HCT116 (cell line): ENCODE measurements around the gene NKTR. TPM values are rescaled to one million over a fixed set of nuclear protein-coding genes. Genes with fewer than 3 reads are reported as not detected.

Source experiments
- ATAC-seq: fragments of 200-7000 bp; cut with Tn5 transposase; 2 replicates; pipeline ENCODE4 v1.9.1; 2020; ENCODE audit warnings: mild to moderate bottlenecking, moderate library complexity
- BruUV-seq: library from RNA; stranded (reverse); fragments of 400-500 nt; replicated peaks from 2 replicates; lab custom pipeline; 2021; lab: Mats Ljungman, UMichigan
- CTCF ChIA-PET: fragments of 300-600 bp; sonication (Branson Sonifier 250); formaldehyde crosslinking; loops from one replicate; lab custom pipeline; 2021; ENCODE audit warnings: antibody characterized with exemption; lab: Charles Lee
- POLR2A ChIA-PET: fragments of 300-600, 350-600 bp; sonication (Branson Sonifier 250); formaldehyde crosslinking; loops from one replicate; lab custom pipeline; 2021; ENCODE audit warnings: antibody characterized with exemption; lab: Charles Lee
- RAD21 ChIA-PET, 2 experiments: fragments of 300-600 bp; sonication (Branson Sonifier 250); formaldehyde crosslinking; loops; one replicate each; lab custom pipeline; 2023; ENCODE audit warnings: low total read pairs in 2 of 2; ENCODE audit not compliant: uncharacterized antibody in 2 of 2, unreplicated experiment in 2 of 2, low non-redundant PET in 1 of 2; lab: Charles Lee
- DNase-seq: peaks from one replicate; pipeline ENCODE4 v3.0.0-alpha.2; 2010; ENCODE audit warnings: low read depth, low spot score
- H2AFZ ChIP-seq: fragments of 200-600 bp; shearing (Covaris generic), sonication (generic); 2 replicates; pipeline ENCODE4 v1.6.1; 2017; ENCODE audit warnings: low read depth, mixed run types, mixed read lengths, antibody characterized with exemption, low read length; ENCODE audit not compliant: poor library complexity, severe bottlenecking
- H3K27ac ChIP-seq: 2 replicates; pipeline ENCODE4 v1.5.1; 2012; ENCODE audit warnings: low read depth, low read length
- H3K27me3 ChIP-seq: fragments of 200-600 bp; sonication (generic); 2 replicates; pipeline ENCODE4 v1.6.1; 2016; ENCODE audit warnings: mixed run types, low read length, mixed read lengths; ENCODE audit not compliant: insufficient read depth
- H3K36me3 ChIP-seq, 2 experiments: fragments of 200-500 bp in 1 of 2; fragments of 200-600 bp in 1 of 2; sonication (Bioruptor generic) in 1 of 2; sonication (generic) in 1 of 2; 2 replicates each; pipeline versions ENCODE4 v1.5.1 to v1.6.1; 2014 to 2016; ENCODE audit warnings: low read length in 2 of 2, inconsistent platforms in 1 of 2, mixed read lengths in 1 of 2, mixed run types in 1 of 2; ENCODE audit not compliant: insufficient read depth in 2 of 2, control insufficient read depth in 1 of 2
- H3K4me1 ChIP-seq, 2 experiments: fragments of 200-600 bp in 1 of 2; sonication (generic) in 1 of 2; 2 replicates each; pipeline versions ENCODE4 v1.5.1 to v1.6.1; 2012 to 2017; ENCODE audit warnings: low read length in 2 of 2, inconsistent platforms in 1 of 2, mild to moderate bottlenecking in 1 of 2, mixed read lengths in 1 of 2, mixed run types in 1 of 2, moderate library complexity in 1 of 2; ENCODE audit not compliant: insufficient read depth in 2 of 2, control insufficient read depth in 1 of 2
- H3K4me2 ChIP-seq: fragments of 200-600 bp; sonication (generic); 2 replicates; pipeline ENCODE4 v1.6.1; 2017; ENCODE audit warnings: mixed run types, low read length, mixed read lengths
- H3K4me3 ChIP-seq, 2 experiments: fragments of 200-600 bp in 1 of 2; sonication (generic) in 1 of 2; replicated peaks in 1 of 2; 2 replicates each; pipeline ENCODE4 v1.5.1; 2011 to 2016; ENCODE audit warnings: low read length in 2 of 2, control low read depth in 1 of 2, low read depth in 1 of 2, mild to moderate bottlenecking in 1 of 2, mixed read lengths in 1 of 2, mixed run types in 1 of 2
- H3K79me2 ChIP-seq: fragments of 200-600 bp; sonication (generic); 2 replicates; pipeline ENCODE4 v1.6.1; 2017; ENCODE audit warnings: mild to moderate bottlenecking, mixed run types, low read length, moderate library complexity, mixed read lengths; ENCODE audit not compliant: insufficient read depth
- H3K9ac ChIP-seq: fragments of 200-600 bp; sonication (generic); 2 replicates; pipeline ENCODE4 v1.6.1; 2016; ENCODE audit warnings: low read length, mixed read lengths
- H3K9me2 ChIP-seq: fragments of 200-600 bp; sonication (generic), shearing (Covaris generic); 2 replicates; pipeline ENCODE4 v1.6.1; 2017; ENCODE audit warnings: mixed run types, mild to moderate bottlenecking, moderate library complexity; ENCODE audit not compliant: insufficient read depth
- H3K9me3 ChIP-seq, 2 experiments: fragments of 200-500 bp in 1 of 2; fragments of 200-600 bp in 1 of 2; sonication (Bioruptor generic) in 1 of 2; sonication (generic) in 1 of 2; 2 replicates each; pipeline ENCODE4 v1.6.1; 2014 to 2017; ENCODE audit warnings: low read length in 2 of 2, mixed read lengths in 2 of 2, inconsistent platforms in 1 of 2, low read depth in 1 of 2, mild to moderate bottlenecking in 1 of 2, mixed run types in 1 of 2, moderate library complexity in 1 of 2; ENCODE audit not compliant: control insufficient read depth in 1 of 2, insufficient read depth in 1 of 2
- H4K20me1 ChIP-seq: fragments of 200-600 bp; sonication (generic), shearing (Covaris generic); 2 replicates; pipeline ENCODE4 v1.6.1; 2017; ENCODE audit warnings: mixed run types, mild to moderate bottlenecking, moderate library complexity; ENCODE audit not compliant: insufficient read depth
- CBX3 ChIP-seq: IDR thresholded peaks from 2 replicates; pipeline ENCODE4 v1.6.1; 2012; ENCODE audit warnings: low read depth
- CEBPB ChIP-seq: IDR thresholded peaks from 2 replicates; pipeline ENCODE4 v1.6.1; 2012; ENCODE audit warnings: low read depth
- EGR1 ChIP-seq: IDR thresholded peaks from 2 replicates; pipeline ENCODE4 v1.6.1; 2012; ENCODE audit warnings: low read depth
- POLR2AphosphoS5 ChIP-seq: IDR thresholded peaks from 2 replicates; pipeline ENCODE4 v1.6.1; 2011; ENCODE audit warnings: mild to moderate bottlenecking, low read depth, low read length, moderate library complexity
- RAD21 ChIP-seq: IDR thresholded peaks from 2 replicates; pipeline ENCODE4 v1.6.1; 2012; ENCODE audit warnings: low read depth, mild to moderate bottlenecking
- SIN3A ChIP-seq: IDR thresholded peaks from 2 replicates; pipeline ENCODE4 v1.6.1; 2012; ENCODE audit warnings: low read depth
- SRF ChIP-seq: IDR thresholded peaks from 2 replicates; pipeline ENCODE4 v1.6.1; 2012; ENCODE audit warnings: low read depth
- TCF7L2 ChIP-seq: IDR thresholded peaks from 2 replicates; pipeline ENCODE4 v1.7.0; 2011; ENCODE audit warnings: borderline replicate concordance, inconsistent platforms; ENCODE audit not compliant: insufficient read depth, insufficient read length; ENCODE audit errors: extremely low read depth
- YY1 ChIP-seq: IDR thresholded peaks from 2 replicates; pipeline ENCODE4 v1.6.1; 2011; ENCODE audit warnings: low read length, low read depth, moderate library complexity, mild to moderate bottlenecking; ENCODE audit not compliant: insufficient replicate concordance; ENCODE audit errors: extremely low read depth
- ZFX ChIP-seq: fragments of 450-650 bp; IDR thresholded peaks from 2 replicates; pipeline ENCODE4 v1.6.1; 2017
- ZNF274 ChIP-seq: fragments of 200-500 bp; sonication (Bioruptor generic); IDR thresholded peaks from 2 replicates; pipeline ENCODE4 v1.6.1; 2014; ENCODE audit warnings: mild to moderate bottlenecking, low read depth, low read length, inconsistent platforms
- intact Hi-C: fragments of 100-400 bp; cut with micrococcal nuclease; formaldehyde crosslinking; loops from 2 replicates; pipeline ENCODE4 v1.10.0; 2022
- total RNA-seq: library from RNA; stranded (reverse); gene quantifications from one replicate; pipeline ENCODE4 v1.2.1, GENCODE V29; 2021; ENCODE audit not compliant: unreplicated experiment
- TF ChIP-seq, protein P1 (sequence below): IDR thresholded peaks from 2 replicates; pipeline ENCODE4 v1.6.1; 2011; ENCODE audit warnings: mild to moderate bottlenecking, low read length, moderate library complexity; ENCODE audit not compliant: insufficient replicate concordance; ENCODE audit errors: extremely low read depth
- TF ChIP-seq, protein P2 (sequence below): IDR thresholded peaks from 2 replicates; pipeline ENCODE4 v1.6.1; 2012
- TF ChIP-seq, protein P3 (sequence below): IDR thresholded peaks from 2 replicates; pipeline ENCODE4 v1.6.1; 2012

NKTR gene
- total RNA-seq, 1 experiment from 2014 or later: 59.7 TPM

DNA sequence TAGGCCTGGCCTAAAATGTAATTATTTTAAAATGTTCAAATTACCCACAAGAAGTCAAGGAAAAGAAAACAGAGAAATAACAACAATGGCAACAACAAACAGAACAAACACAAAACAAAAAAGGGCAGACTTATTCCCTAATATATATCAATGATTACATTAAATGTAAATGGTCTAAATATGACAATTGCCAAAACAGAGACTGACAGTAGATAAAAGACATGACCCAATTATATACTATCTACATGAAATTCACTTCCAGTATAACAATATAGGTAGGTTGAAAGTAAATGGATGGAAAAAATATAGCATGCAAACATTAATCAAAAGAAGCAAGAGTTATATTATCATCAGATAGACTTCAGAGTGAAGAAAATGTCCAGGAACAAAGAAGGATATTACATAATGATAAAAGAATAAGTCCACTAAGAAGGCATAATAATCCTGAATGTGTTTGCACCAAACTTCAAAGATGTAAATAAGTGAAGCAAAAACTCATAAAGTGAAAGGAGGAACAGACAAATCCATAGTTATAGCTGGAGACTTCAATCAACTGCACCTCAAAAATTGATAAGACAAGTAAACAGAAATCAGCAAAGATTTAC, 25.2 kb upstream of the NKTR start:
- BruUV-seq: no TSS peak
- RAD21 ChIA-PET: no interaction called here

DNA sequence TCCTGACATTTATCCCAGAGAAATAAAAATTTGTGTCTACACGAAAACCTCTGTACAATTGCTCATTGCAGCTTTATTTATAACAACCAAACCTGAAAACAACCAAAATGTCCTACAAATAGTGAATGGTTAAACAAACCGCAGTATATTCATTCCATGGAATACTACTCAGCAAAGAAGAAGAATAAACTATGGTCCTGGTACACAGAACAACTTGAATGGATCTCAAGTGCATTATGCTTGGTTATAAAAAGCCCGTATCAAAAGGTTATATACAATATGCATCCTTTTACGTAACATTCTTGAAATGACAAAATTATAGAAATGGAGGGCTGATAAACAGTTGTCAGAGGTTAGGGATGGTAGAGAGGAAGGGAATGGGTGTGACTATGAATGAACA, 22.4 kb upstream of the NKTR start:
- Histone ChIP-seq H3K36me3 (peaks cover 0 to 4% of the 10 kb centered on the region in 2 experiments; a peak in 1 of 4 replicates), H3K4me1 (peaks cover 14 to 17% of the 10 kb centered on the region in 2 experiments; a peak in 3 of 4 replicates), H3K9me3 (peaks cover 3 to 7% of the 10 kb centered on the region in 2 experiments; a peak in 1 of 4 replicates), H3K27ac (no peak overlapping the region), H3K9ac (no peak overlapping the region), H3K9me2 (no peaks in the 10 kb centered on the region), H3K4me3 (no peak overlapping the region), H2AFZ (no peak overlapping the region), H4K20me1 (no peaks in the 10 kb centered on the region), H3K27me3 (no peaks in the 10 kb centered on the region), H3K79me2 (peaks cover 67% of the 10 kb centered on the region), H3K4me2 (no peak overlapping the region)
- ChIA-PET POLR2A (no interaction called here), RAD21 (no interaction called here), CTCF (no interaction called here)
- BruUV-seq: no TSS peak
- intact Hi-C loops: loop anchor here (5.0 kb wide), 1 partner anchor 524 kb away; no protein-coding TSS in a partner anchor
- no peak for DNase-seq
- no peak for ATAC-seq
- TF ChIP-seq RAD21 (no peak), EGR1 (no peak), CBX3 (no peak), CEBPB (no peak), SRF (no peak), YY1 (no peak), ZNF274 (no peak), POLR2AphosphoS5 (no peak), TCF7L2 (no peak), ZFX (no peak)
- TF ChIP-seq, protein P1, sequence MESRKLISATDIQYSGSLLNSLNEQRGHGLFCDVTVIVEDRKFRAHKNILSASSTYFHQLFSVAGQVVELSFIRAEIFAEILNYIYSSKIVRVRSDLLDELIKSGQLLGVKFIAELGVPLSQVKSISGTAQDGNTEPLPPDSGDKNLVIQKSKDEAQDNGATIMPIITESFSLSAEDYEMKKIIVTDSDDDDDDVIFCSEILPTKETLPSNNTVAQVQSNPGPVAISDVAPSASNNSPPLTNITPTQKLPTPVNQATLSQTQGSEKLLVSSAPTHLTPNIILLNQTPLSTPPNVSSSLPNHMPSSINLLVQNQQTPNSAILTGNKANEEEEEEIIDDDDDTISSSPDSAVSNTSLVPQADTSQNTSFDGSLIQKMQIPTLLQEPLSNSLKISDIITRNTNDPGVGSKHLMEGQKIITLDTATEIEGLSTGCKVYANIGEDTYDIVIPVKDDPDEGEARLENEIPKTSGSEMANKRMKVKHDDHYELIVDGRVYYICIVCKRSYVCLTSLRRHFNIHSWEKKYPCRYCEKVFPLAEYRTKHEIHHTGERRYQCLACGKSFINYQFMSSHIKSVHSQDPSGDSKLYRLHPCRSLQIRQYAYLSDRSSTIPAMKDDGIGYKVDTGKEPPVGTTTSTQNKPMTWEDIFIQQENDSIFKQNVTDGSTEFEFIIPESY: no peak
- TF ChIP-seq, protein P2, sequence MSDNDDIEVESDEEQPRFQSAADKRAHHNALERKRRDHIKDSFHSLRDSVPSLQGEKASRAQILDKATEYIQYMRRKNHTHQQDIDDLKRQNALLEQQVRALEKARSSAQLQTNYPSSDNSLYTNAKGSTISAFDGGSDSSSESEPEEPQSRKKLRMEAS: no peak
- TF ChIP-seq, protein P3, sequence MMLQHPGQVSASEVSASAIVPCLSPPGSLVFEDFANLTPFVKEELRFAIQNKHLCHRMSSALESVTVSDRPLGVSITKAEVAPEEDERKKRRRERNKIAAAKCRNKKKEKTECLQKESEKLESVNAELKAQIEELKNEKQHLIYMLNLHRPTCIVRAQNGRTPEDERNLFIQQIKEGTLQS: no peak

More for the DNA sequence above, 25.2 kb upstream of the NKTR start:
- ATAC-seq: no peak
- no peak for TF ChIP-seq SIN3A
- TF ChIP-seq, protein P3: no peak
- peaks cover 0 to 4% of the 10 kb centered on the region in 2 experiments; a peak in 1 of 4 replicates for H3K36me3 ChIP-seq
- no peak overlapping the region for H3K27ac ChIP-seq
- H2AFZ ChIP-seq: no peak overlapping the region
- no peaks in the 10 kb centered on the region for H4K20me1 ChIP-seq
- no peak overlapping the region for H3K4me3 ChIP-seq
- no peaks in the 10 kb centered on the region for H3K27me3 ChIP-seq
- no peak overlapping the region for H3K9ac ChIP-seq
- POLR2A ChIA-PET: no interaction called here
- intact Hi-C loops: loop anchor here (5.0 kb wide), 1 partner anchor 527 kb away; no protein-coding TSS in a partner anchor
- H3K4me2 ChIP-seq: no peak overlapping the region
- no peak for DNase-seq
- CTCF ChIA-PET: no interaction called here
- H3K9me3 ChIP-seq: peaks cover 3 to 7% of the 10 kb centered on the region in 2 experiments; a peak in 1 of 4 replicates
- H3K4me1 ChIP-seq: peaks cover 2 to 5% of the 10 kb centered on the region in 2 experiments; a peak in 3 of 4 replicates
- H3K9me2 ChIP-seq: no peaks in the 10 kb centered on the region
- H3K79me2 ChIP-seq: peaks cover 62% of the 10 kb centered on the region
